Dermis lymphatic vessel endothelial cell (primary cell): ENCODE data around the gene RPL31. TPM values are rescaled to one million over a fixed set of nuclear protein-coding genes. Genes with fewer than 3 reads are reported as not detected.

Source experiments
- total RNA-seq: library from RNA; depleted of rRNA; stranded (reverse); fragments of >200 nt; gene quantifications from 2 replicates; pipeline ENCODE4 v1.2.1, GENCODE V29; 2014

RPL31 gene
- 1,383 and 1,711 TPM in 2 replicates for total RNA-seq

GRCh38 chr2:101001691-101002561 is at the start of gene RPL31:
TSS of gene RPL31 (plus strand) at chr2:101002289. CDS start at chr2:101002702, 413 bp downstream.

Other genes starting within 250 kb of the RPL31 start
- gene NPAS2, start 182.2 kb upstream of the RPL31 start, total RNA-seq = 3.3 and 5.4 TPM in 2 replicates
- gene TBC1D8, start 149.1 kb downstream of the RPL31 start, total RNA-seq = 89.3 and 99.4 TPM in 2 replicates